ENCODE results near the gene TWIST2.

Gene TWIST2

DNA sequence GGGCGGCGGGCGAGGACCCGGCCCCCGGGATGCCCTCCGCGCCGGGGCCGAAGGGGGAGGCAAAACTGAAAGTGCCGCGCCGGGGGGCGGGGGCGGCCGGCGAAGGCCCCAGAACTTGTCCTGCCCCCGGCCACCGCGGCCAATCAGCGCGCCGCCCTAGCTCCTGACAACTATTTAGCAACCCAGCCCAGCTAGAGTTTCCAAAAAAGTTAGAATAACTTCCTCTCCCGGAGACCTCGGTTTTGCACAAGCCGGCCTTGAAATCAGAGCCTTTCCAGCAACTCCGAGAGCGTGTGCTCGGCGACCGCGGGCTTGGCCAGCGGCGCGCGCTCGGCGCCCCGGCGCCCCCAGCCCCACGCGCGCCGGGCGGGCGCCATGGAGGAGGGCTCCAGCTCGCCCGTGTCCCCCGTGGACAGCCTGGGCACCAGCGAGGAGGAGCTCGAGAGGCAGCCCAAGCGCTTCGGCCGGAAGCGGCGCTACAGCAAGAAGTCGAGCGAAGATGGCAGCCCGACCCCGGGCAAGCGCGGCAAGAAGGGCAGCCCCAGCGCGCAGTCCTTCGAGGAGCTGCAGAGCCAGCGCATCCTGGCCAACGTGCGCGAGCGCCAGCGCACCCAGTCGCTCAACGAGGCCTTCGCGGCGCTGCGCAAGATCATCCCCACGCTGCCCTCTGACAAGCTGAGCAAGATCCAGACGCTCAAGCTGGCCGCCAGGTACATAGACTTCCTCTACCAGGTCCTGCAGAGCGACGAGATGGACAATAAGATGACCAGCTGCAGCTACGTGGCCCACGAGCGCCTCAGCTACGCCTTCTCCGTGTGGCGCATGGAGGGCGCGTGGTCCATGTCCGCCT is at the start of gene TWIST2:
TWIST2 (plus strand) TSS at position 245 of the 850 bp plus-strand sequence; CDS start at position 376, 131 bp downstream.
- DNase-seq (ENCODE audit: low spot score) = no peak

DNA sequence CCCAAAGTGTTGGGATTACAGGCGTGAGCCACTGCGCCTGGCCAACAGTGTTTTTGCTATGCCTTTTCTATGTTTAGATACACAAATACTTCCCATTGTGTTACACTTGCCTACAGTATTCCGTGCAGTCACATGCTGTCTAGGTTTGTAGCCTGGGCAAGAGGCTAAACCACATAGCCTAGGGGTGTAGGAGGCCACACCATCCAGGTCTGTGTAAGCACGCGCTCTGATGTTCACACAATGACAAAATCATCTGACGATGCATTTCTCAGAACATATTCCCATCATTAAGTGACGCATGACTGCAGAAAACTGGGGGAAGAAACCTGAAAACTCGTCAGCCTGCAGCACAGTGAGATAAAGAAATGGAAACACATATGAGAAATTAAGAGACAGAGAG is 46.1 kb upstream of the TWIST2 start:
- DNase-seq (ENCODE audit: low spot score) = no peak

- DNase-seq (ENCODE audit: low spot score) = no peak
Measured at GRCh38 chr2:238802957-238803356, 44.9 kb upstream of the TWIST2 start.

GRCh38 chr2:238803996-238804870 is 43.7 kb upstream of the TWIST2 start:
- no peak for DNase-seq (ENCODE audit: low spot score)

- DNase-seq (ENCODE audit: low spot score) = no peak
Measured at GRCh38 chr2:238808761-238809160, 39.1 kb upstream of the TWIST2 start.

- no peak for DNase-seq (ENCODE audit: low spot score)
Measured at GRCh38 chr2:238810321-238810720, 37.6 kb upstream of the TWIST2 start.

DNA sequence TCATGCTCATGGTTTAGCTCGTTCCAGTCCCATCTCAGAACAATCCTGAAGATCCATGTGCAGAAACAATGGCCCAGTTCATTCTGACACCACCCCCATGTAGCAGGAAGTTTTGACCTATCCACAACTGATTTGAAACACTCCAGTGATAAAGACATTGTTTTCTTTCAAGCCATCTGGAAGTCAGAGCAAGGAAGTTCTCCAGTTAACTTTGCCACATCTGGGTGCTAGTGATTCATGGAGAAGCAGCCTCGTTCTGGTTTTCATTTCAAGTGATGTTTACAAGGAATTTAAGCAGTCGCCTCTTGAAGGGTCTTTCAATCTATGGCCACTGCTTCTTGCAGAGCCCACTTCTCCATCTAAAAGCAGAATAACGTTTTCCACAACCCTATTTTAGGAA is 36.6 kb upstream of the TWIST2 start:
- DNase-seq (ENCODE audit: low spot score) = no peak

DNA sequence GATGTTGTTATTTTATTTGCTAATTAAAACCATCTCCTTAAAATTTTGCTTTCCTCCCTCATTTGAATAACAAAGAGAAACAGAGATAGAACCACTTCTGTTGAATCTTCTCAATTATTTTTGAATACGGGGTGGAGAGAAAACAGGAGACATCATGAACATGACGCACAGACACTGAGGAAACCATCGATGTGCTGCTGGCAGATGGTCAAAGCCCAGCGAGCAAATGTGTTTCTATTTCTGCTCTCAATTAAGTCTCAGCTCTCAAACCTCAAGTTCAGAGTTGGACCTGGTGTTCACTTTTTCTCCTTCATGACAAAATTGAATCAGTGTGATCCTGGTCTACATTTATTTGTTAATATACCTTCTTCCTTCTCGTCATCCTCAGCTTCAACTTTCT is 36.1 kb upstream of the TWIST2 start:
- no peak for DNase-seq (ENCODE audit: low spot score)

DNA sequence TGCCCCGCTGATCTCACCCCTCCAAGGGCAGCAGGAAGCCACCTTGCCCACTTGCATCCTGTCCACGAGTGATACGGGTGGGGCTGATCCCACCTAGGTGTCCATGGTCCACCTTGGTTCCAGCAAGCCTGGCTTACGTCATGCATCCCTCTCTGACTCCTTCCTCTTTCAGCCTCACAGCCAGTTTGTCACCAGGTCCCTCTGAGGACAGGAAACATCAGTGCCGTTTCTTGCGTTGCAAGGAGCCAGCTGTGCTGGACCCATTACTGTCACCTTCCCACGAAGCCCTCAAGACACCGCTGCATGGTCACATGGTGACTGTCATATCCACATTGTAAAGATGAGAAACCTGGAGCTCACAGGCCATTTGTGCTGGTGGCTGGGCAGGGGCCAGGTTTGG is 34.8 kb upstream of the TWIST2 start:
- no peak for DNase-seq (ENCODE audit: low spot score)

- DNase-seq (ENCODE audit: low spot score) = no peak
Measured at GRCh38 chr2:238814815-238815214, 33.1 kb upstream of the TWIST2 start.

DNA sequence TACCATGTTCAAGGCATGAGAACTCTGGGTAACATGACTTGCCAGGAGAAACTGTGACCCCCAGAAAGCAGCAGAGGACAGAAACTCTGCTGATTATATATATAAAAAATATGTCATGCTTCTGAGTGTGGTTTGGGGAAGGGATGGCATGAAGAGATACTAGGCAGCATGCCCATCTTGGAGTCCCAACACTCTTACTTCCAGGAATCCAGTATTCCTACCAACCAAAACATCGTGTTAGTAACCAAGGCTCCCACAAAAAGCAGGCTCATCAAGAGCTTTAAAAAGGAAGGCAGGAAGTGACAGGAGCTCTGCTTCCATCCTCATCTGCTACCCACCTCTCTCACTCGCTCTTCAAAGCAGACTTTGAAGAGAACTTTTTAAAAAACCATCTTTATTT is 31.6 kb upstream of the TWIST2 start:
- DNase-seq (ENCODE audit: low spot score) = no peak

GRCh38 chr2:238817382-238817781 is 30.5 kb upstream of the TWIST2 start:
- no peak for DNase-seq (ENCODE audit: low spot score)

GRCh38 chr2:238817891-238818290 is 30.0 kb upstream of the TWIST2 start:
- no peak for DNase-seq (ENCODE audit: low spot score)

DNA sequence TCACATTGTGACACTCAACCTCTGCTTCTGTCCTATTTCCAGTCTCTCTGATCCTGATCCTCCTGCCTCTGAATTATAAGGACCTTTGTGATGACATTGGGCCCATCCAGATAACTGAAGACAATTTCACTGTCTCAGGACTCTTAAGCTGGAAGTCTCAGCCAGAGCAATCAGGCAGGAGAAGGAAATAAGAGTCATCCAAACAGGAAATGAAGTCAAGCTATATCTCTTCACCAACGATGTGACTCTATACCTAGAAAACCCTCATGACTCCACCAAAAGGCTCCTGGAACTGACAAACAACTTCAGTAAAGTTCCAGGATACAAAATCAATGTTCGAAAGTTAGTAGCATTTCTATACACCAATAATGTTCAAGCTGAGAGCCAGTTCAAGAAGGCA is 29.3 kb upstream of the TWIST2 start:
- no peak for DNase-seq (ENCODE audit: low spot score)

GRCh38 chr2:238820197-238820596 is 27.7 kb upstream of the TWIST2 start:
- DNase-seq (ENCODE audit: low spot score) = no peak

- no peak for DNase-seq (ENCODE audit: low spot score)
Measured at GRCh38 chr2:238820916-238821315, 27.0 kb upstream of the TWIST2 start.

- no peak for DNase-seq (ENCODE audit: low spot score)
Measured at GRCh38 chr2:238821391-238821790, 26.5 kb upstream of the TWIST2 start.

DNA sequence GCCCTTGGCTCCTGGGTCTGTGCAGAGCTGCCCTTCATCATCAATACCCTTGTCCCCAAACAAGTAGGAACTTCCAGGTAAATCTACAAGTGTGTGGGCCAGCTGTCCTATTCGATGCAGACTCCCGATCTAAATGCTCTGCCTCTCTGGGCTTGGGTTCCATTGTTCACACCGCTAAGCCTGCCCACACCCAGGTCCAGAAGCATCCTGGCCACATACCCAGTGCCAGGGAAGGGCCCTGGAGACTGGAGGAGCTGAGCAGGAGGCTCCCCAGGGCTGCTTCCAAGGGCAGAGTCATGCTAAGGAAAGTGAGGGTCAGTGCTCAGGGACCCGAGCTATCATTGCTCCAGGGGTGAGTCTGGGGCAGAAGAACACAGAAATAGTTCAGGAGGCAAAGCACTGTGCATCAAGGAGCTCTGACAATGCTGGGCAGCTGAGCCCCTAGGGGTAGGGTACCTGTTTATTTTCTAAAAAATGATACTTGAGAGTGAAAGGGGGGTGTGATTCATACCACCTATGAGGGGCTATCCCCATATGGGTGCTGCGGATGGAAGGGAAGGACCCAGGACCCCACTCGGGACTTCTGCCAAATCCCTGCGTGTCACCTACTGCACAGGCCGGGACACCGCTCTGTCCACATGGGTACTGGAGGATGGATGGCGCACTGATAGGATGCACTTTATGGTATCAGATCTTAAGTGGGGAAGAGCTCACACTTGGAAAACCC is 25.8 kb upstream of the TWIST2 start:
- no peak for DNase-seq (ENCODE audit: low spot score)

GRCh38 chr2:238822955-238823354 is 24.9 kb upstream of the TWIST2 start:
- no peak for DNase-seq (ENCODE audit: low spot score)

- no peak for DNase-seq (ENCODE audit: low spot score)
Measured at GRCh38 chr2:238831177-238831576, 16.7 kb upstream of the TWIST2 start.

DNA sequence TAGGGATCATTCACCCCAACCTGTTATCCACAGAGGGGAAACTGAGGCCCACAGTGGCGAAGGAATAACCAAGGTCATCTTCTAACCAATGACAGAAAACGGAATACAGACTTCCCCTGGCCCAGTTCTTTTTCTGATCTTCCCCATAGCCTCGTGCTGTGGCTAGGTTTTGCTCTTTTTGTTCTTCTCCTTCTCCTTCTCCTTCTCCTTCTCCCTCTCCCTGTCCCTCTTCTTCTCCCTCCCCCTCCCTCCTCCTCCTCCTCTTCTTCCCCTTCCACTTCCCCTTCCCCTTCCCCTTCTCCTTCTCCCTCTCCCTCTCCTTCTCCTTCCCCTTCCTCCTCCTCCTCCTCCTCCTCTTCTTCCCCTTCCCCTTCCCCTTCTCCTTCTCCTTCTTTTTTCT is 12.9 kb upstream of the TWIST2 start:
- DNase-seq (ENCODE audit: low spot score) = no peak

DNA sequence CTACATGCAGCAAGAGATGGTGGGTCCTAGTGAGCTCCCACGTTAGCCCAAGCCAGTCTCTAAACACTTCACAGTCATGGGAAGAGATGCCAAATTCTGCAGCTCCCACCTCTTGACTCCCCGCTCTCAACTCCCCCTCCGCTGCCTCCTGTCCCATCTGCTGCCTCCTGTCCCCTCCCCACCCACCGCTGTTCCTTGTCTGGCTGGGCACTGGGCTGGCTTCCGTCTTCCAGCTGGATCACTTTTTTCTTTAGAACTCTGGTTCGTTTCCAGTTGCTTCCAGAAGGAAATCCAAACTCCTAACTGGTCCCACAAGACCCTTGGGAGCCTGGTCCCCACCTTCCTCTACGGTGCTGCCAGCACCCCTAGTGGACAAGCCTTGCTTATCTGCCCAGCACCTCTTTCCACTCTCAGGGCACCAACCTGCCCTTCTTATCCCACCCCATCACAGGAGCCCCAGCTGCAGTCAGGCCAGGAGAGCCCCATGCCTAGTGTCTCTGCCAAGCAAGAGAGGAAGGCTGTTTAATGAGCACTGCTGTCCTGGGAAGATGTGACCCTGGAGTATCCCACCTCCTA is 12.1 kb upstream of the TWIST2 start:
- DNase-seq (ENCODE audit: low spot score) = no peak

Measured in germinal center (tissue), 1 donor.